ENCODE data around the gene PTPRO.

DNA sequence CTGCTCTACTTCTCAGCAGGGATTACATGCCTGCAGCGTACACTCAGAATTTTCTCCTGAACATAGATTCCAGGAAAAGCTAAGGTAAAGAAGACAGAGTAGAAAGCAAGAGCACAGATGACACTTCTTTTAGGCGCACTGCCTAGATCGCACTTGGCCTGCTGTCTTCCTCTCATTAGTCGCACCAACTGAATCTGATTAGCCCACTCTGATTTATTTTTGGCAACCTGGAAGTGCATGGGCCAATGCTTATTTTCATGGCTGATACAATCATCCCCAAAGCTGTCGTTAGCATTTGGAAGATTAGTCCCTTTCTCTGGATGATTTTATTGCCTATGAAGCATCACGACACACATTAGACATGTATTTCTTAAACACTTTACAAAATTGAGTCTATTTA is 152.5 kb downstream of the PTPRO start:
- TF ChIP-seq POLR2A (IDR thresholded peaks at IDR 0.05; ENCODE audit: low read length) (no peak), GATA1 (IDR thresholded peaks at IDR 0.05; ENCODE audit: low read depth, low read length) (no peak)
